Immature natural killer cell (primary cell): ENCODE measurements around the gene COL4A5. TPM values are rescaled to one million over a fixed set of nuclear protein-coding genes. Genes with fewer than 3 reads are reported as not detected.

Source experiments
- DNase-seq, 3 donors: peaks; one replicate each; pipeline ENCODE4 v3.0.0; 2022; ENCODE audit warnings: mixed read lengths in 1 of 3
- H3K27ac Mint-ChIP-seq, 6 donors: one replicate each; pipeline ENCODE4 v1.8.0; 2020; ENCODE audit warnings: mixed read lengths in 6 of 6, mild to moderate bottlenecking in 5 of 6, inconsistent platforms in 4 of 6, moderate library complexity in 3 of 6
- H3K27me3 Mint-ChIP-seq, 3 donors: one replicate each; pipeline ENCODE4 v1.8.0; 2020 to 2021; ENCODE audit warnings: low read depth in 3 of 3, mild to moderate bottlenecking in 3 of 3, mixed read lengths in 3 of 3, moderate library complexity in 3 of 3, inconsistent platforms in 1 of 3
- H3K36me3 Mint-ChIP-seq, 3 donors: one replicate each; pipeline ENCODE4 v1.8.0; 2020; ENCODE audit warnings: mixed read lengths in 3 of 3, inconsistent platforms in 2 of 3, mild to moderate bottlenecking in 2 of 3
- H3K4me1 Mint-ChIP-seq, 2 donors: one replicate each; pipeline ENCODE4 v1.8.0; 2020; ENCODE audit warnings: inconsistent platforms in 2 of 2, mild to moderate bottlenecking in 2 of 2, mixed read lengths in 2 of 2, moderate library complexity in 1 of 2
- H3K4me3 Mint-ChIP-seq, 5 donors: one replicate each; pipeline ENCODE4 v1.8.0; 2020; ENCODE audit warnings: mild to moderate bottlenecking in 5 of 5, mixed read lengths in 5 of 5, inconsistent platforms in 3 of 5, moderate library complexity in 3 of 5
- H3K9me3 Mint-ChIP-seq, 6 donors: one replicate each; pipeline ENCODE4 v1.8.0; 2020; ENCODE audit warnings: mild to moderate bottlenecking in 6 of 6, mixed read lengths in 6 of 6, inconsistent platforms in 4 of 6, moderate library complexity in 3 of 6
- polyA plus RNA-seq, 3 donors: library from polyadenylated mRNA; unstranded; fragments of 300-500 nt; fragmentation: Illumina TruSeq; gene quantifications; one replicate each; pipeline ENCODE4 v1.2.3, GENCODE V29; 2021

The COL4A5 gene
- polyA plus RNA-seq, 3 donors from 2014 or later = not detected

DNA sequence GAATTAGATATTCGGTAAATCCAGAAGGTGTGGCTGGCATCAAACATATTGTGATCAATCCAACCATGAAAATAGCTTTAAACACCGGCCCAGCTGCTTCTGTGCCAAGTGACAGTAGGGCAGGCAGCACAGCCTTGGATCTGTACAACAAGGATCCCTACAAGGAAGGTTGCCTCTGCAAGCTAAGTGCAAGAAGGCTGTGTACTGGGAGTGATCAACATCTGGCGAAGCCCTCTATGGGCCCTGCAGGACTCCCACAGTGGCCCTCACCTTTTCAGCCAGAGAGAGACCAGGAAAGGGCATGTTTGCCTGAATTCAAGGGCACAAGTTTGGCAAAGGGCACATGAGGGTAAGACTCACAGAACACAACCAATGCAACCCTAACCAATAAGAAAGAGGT lies 287.1 kb downstream of the COL4A5 start:
- DNase-seq = no peak

GRCh38 chrX:108731153-108731552 lies 291.5 kb downstream of the COL4A5 start:
- Mint-ChIP-seq H3K4me3 (no peak overlapping the region), H3K9me3 (peaks cover 0 to 5% (median under 1%) of the 10 kb centered on the region in 6 donors), H3K27ac (no peak overlapping the region), H3K4me1 (no peaks in the 10 kb centered on the region), H3K27me3 (peaks cover 4 to 11% (median 7%) of the 10 kb centered on the region in 3 donors), H3K36me3 (no peaks in the 10 kb centered on the region)
- no peak for DNase-seq

More for the DNA sequence above, 287.1 kb downstream of the COL4A5 start:
- no peak overlapping the region for H3K27ac Mint-ChIP-seq
- no peaks in the 10 kb centered on the region for H3K36me3 Mint-ChIP-seq
- peaks cover 4 to 8% (median 7%) of the 10 kb centered on the region in 3 donors for H3K27me3 Mint-ChIP-seq
- no peak overlapping the region for H3K4me3 Mint-ChIP-seq
- H3K4me1 Mint-ChIP-seq = no peaks in the 10 kb centered on the region
- peaks cover 0 to 2% (median 0%) of the 10 kb centered on the region in 6 donors for H3K9me3 Mint-ChIP-seq

DNA sequence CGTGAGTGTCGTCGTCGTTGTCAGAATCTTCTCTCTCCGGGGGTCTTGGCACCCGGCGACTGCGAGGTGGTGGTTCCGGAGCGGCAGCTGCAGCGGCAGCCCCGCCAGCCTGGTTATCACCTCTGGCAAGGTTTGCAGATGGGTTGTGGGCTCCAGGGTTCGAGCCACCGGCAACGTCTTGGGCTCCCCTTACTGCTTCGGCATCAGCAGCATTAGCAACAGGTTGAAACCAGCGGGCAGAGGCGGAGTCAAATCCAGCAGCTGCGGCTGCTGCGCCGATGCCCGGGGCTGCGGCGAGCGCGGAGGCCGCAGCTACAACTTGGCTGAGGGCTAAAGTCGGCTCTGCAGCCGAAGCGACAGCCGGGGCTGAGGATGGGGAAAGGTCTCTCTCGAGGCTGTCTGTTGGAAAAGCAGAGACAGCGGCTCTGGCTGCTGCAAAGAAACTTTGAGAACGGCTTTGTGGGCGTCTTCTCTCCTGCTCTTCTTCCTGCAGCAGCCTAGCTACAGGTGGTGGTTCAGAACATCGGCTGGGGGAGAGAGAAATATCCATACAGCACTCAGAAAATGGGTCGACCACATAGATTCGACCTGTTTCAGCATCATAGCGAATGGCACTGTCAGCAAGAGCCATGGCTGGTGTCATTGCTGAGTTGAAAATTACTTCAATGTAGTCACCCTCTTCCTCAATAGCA lies 293.1 kb downstream of the COL4A5 start:
- H3K4me3 Mint-ChIP-seq = no peak overlapping the region

DNA sequence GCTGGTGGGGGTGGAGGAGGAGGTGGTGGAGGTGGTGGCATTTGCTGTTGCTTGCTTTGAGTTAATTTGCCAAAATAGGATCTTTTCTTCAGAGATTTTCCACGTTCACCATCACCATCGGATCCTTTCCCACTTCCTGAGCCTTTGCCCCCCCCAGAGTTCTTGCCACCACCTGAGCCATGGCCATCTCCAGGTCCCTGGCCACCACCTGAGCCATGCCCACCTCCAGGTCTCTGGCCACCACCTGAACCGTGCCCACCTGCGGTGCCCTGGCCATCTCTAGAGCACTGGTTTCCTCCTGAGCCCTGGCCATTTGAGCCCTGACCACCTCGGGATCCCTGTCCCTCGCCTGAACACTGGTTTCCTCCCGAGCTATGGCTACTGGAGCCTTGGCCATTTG lies 294.8 kb downstream of the COL4A5 start:
- Mint-ChIP-seq H3K36me3 (no peaks in the 10 kb centered on the region), H3K4me1 (no peaks in the 10 kb centered on the region), H3K27me3 (peaks cover 5 to 13% (median 8%) of the 10 kb centered on the region in 3 donors), H3K27ac (no peak overlapping the region), H3K9me3 (peaks cover 0 to 12% (median 1%) of the 10 kb centered on the region in 6 donors), H3K4me3 (no peak overlapping the region)
- no peak for DNase-seq

More for the DNA sequence above, 293.1 kb downstream of the COL4A5 start:
- Mint-ChIP-seq H3K27ac (no peak overlapping the region), H3K4me1 (no peaks in the 10 kb centered on the region), H3K36me3 (no peaks in the 10 kb centered on the region), H3K27me3 (peaks cover 4 to 13% (median 8%) of the 10 kb centered on the region in 3 donors), H3K9me3 (peaks cover 0 to 7% (median 2%) of the 10 kb centered on the region in 6 donors)
- no peak for DNase-seq

DNA sequence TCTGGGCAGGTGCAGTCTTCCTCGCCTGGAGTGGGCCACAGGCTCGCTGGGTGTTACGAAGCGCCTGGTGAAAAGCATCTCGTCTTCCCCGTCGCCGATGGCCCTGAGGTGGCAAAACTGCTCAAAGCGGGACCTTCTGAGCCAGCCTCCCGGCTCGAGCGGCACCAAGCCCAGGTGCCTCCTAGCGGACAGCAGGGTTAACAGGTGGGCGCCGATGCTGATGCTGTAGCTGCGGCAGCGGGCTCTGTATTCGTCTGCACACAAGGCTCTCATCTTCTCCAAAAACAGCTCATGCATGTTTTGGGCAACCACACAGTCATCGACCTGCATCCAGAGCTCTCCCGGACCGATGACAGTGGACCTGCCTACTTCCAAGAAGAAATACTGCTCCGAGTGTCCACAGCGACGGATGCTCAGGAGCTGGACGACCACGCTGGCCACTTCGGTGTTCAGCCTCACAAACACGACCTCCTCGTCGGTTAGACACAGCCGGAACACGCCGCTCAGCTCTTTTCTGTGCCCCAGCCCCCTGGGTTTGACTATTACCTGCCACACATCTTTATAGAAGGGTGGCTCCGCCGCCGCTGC lies 295.5 kb downstream of the COL4A5 start:
- Mint-ChIP-seq H3K27ac (no peak overlapping the region), H3K4me1 (no peaks in the 10 kb centered on the region), H3K27me3 (peaks cover 7 to 13% (median 8%) of the 10 kb centered on the region in 3 donors), H3K4me3 (no peak overlapping the region), H3K9me3 (peaks cover 0 to 12% (median 1%) of the 10 kb centered on the region in 6 donors), H3K36me3 (no peaks in the 10 kb centered on the region)
- DNase-seq = no peak

DNA sequence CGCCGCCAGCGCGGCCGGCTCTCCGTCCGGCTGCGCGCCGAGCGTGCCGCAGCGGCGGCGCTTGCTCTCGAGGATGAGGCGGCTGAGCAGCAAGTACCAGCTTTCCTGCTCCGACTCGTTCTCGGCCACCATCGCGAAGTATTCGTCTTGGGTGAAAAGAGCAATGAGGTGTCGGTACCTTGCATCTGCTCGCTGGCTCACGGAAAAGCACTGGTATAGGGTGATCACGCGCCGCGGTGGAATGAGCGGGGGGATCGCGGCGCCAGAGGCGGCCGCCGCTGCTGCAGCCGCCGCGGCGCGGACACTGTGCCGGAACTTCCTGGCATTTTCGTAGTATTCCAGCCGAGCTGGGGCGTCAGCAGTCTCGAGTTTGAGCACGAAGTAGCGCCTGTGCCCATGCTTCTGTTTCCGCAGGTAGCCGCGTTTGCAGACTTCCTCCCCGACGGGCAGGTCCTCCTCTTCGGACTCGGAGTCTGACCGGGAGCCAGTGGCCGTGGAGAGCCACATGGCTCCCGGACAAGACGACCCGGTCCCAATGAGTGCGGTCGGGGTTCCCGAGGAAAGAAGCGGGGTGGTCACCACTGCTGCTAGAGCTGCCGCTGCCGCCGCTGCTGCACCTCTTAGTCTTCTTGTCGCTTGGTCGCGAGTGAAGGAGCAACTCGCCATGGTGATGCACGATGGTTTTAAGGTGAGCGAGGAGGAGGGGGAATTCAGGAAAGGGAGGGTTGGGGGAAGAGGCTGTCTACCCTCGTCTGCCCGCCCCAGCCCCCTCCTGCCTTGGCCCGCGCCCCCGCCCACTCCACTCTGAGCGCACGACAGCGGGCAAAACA lies 296.3 kb downstream of the COL4A5 start:
- no peak for DNase-seq
- Mint-ChIP-seq H3K4me3 (no peak overlapping the region), H3K36me3 (no peaks in the 10 kb centered on the region)

DNA sequence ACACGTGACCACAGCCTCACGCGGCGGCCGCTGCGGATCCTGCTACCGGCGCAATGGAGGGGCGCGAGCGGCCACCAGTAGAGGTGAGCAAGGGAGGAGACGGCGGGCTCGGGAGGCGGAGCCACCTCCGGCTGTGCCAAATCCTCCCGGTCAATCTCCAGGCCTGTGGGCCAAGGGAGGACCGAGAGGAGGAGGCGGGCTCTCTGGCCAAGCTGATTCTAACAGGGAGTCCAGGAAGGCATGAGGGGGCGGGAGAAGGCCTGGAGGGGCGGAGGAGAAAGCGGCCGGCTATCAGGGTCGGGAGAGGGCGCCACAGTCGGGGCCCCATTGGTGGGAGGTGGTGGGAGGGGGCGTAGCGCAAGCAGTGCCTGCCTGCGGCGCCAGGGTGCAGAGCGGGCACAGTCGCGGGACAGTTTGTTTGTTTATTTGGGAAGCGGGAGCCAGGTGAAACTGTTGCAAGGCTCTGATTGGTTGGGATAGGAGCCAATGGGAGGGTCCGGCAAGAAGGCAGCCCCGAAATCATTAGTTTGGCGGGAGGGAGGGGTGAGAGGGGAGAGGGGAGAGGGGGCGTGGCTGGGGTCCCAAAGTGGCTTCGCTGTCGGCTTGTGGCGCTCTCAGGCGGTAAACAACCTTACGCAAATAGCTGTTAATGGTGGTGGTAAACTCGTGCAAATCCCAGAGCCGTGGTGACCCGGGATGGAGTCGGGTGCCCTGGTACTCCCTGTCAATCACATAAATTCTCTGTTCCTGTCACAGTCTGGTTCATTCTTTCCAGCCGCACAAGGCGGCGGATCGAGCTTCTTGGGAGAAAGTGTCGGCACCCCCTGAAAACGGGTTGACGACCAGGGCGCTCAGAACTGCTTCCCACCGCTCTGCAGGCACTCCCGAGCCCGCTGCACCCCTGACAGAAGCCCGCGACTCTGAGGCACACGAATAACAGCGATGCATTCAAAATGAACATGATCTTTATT lies 297.2 kb downstream of the COL4A5 start, which contains the start of gene IRS4:
Gene IRS4 (minus strand): TSS at position 55 of the 971 bp plus-strand sequence.
- DNase-seq = no peak
- H3K4me3 Mint-ChIP-seq = no peak within 1 kb of the TSS

More for the DNA sequence above, 296.3 kb downstream of the COL4A5 start:
- Mint-ChIP-seq H3K27ac (no peak overlapping the region), H3K27me3 (peaks cover 6 to 13% (median 7%) of the 10 kb centered on the region in 3 donors), H3K9me3 (peaks cover 0 to 12% (median 1%) of the 10 kb centered on the region in 6 donors), H3K4me1 (no peaks in the 10 kb centered on the region)

GRCh38 chrX:108737754-108738153 lies 298.1 kb downstream of the COL4A5 start:
- H3K4me3 Mint-ChIP-seq = no peak overlapping the region
- peaks cover 4 to 9% (median 5%) of the 10 kb centered on the region in 3 donors for H3K27me3 Mint-ChIP-seq
- H3K27ac Mint-ChIP-seq = no peak overlapping the region

More for the DNA sequence above, 297.2 kb downstream of the COL4A5 start, which contains the start of gene IRS4:
- Mint-ChIP-seq H3K36me3 (no peaks in the 10 kb centered on the region), H3K27me3 (peaks cover 4 to 9% (median 5%) of the 10 kb centered on the region in 3 donors), H3K4me1 (no peaks in the 10 kb centered on the region), H3K27ac (no peak within 1 kb of the TSS), H3K9me3 (peaks cover 0 to 12% (median 1%) of the 10 kb centered on the region in 6 donors)

DNA sequence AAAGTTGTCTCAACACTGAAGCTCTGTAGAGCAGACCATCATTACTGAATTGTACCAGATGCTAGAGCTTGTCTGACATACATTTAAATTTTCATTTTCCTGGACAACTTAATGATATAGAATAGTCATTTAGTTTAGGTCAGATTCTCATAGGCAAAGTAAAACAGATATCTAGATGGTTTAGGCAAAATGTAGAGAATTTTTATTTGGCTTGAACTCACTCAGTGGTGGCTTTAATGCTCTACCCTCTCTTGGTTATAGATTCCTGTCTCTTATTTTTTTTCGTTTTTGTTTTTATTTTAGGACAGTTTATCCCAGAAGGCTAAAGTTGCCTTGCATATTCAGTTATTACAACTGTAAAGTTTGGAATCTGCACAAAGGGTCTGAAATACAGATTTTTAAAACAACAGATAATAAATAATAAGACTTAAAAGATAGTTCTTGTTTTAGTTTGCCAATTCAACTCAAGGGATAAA lies 300.7 kb downstream of the COL4A5 start:
- H3K27me3 Mint-ChIP-seq = peaks cover 3 to 5% (median 4%) of the 10 kb centered on the region in 3 donors
- H3K9me3 Mint-ChIP-seq = peaks cover 0 to 11% (median 1%) of the 10 kb centered on the region in 6 donors
- no peak overlapping the region for H3K27ac Mint-ChIP-seq
- H3K36me3 Mint-ChIP-seq = no peaks in the 10 kb centered on the region
- no peak for DNase-seq
- no peak overlapping the region for H3K4me3 Mint-ChIP-seq
- H3K4me1 Mint-ChIP-seq = no peaks in the 10 kb centered on the region

More at GRCh38 chrX:108737754-108738153, 298.1 kb downstream of the COL4A5 start:
- Mint-ChIP-seq H3K4me1 (no peaks in the 10 kb centered on the region), H3K36me3 (no peaks in the 10 kb centered on the region), H3K9me3 (peaks cover 0 to 12% (median 1%) of the 10 kb centered on the region in 6 donors)
- no peak for DNase-seq

Other genes starting within 250 kb of the COL4A5 start
- not detected for gene COL4A6, start 1.4 kb upstream of the COL4A5 start, polyA plus RNA-seq